HEK293T (cell line): ENCODE results near the gene GPRC6A.

Experiments used
- CTCF ChIA-PET: fragments of 350-600 bp; formaldehyde crosslinking; extraction: SDS; loops from one replicate; lab custom pipeline; 2021; ENCODE audit warnings: antibody characterized with exemption, inconsistent platforms; lab: Yijun Ruan, JAX
- POLR2A ChIA-PET: fragments of 350-600 bp; formaldehyde crosslinking; extraction: SDS; loops from one replicate; lab custom pipeline; 2020; ENCODE audit warnings: antibody characterized with exemption, inconsistent platforms; lab: Yijun Ruan, JAX
- DNase-seq: peaks from one replicate; pipeline ENCODE4 v3.0.0; 2012; ENCODE audit warnings: mixed read lengths; ENCODE audit errors: extremely low spot score
- ARNT ChIP-seq: fragments of 450-650 bp; IDR thresholded peaks from 2 replicates; pipeline ENCODE4 v1.6.1; 2017; ENCODE audit warnings: mild to moderate bottlenecking
- BHLHE40 ChIP-seq: fragments of 450-650 bp; IDR thresholded peaks from 2 replicates; pipeline ENCODE4 v1.6.1; 2016; ENCODE audit warnings: mild to moderate bottlenecking, moderate library complexity, borderline replicate concordance
- CTBP1 ChIP-seq: fragments of 450-650 bp; IDR thresholded peaks from 2 replicates; pipeline ENCODE4 v1.6.1; 2016; ENCODE audit warnings: borderline replicate concordance
- ELF4 ChIP-seq: fragments of 450-650 bp; IDR thresholded peaks from 2 replicates; pipeline ENCODE4 v1.6.1; 2017; ENCODE audit warnings: antibody characterized with exemption
- FOXA1 ChIP-seq: fragments of 450-650 bp; IDR thresholded peaks from 2 replicates; pipeline ENCODE4 v1.6.1; 2016; ENCODE audit warnings: mild to moderate bottlenecking
- FOXK2 ChIP-seq: fragments of 450-650 bp; IDR thresholded peaks from 2 replicates; pipeline ENCODE4 v1.6.1; 2016; ENCODE audit warnings: mild to moderate bottlenecking
- FOXM1 ChIP-seq: fragments of 450-650 bp; IDR thresholded peaks from 2 replicates; pipeline ENCODE4 v1.6.1; 2017; ENCODE audit warnings: mild to moderate bottlenecking, borderline replicate concordance
- HDGF ChIP-seq: fragments of 450-650 bp; IDR thresholded peaks from 2 replicates; pipeline ENCODE4 v1.6.1; 2017; ENCODE audit warnings: antibody characterized with exemption, borderline replicate concordance
- L3MBTL2 ChIP-seq: fragments of 450-650 bp; conservative IDR thresholded peaks from 2 replicates; pipeline ENCODE4 v1.6.1; 2016; ENCODE audit warnings: mild to moderate bottlenecking
- LEF1 ChIP-seq: fragments of 450-650 bp; IDR thresholded peaks from 2 replicates; pipeline ENCODE4 v1.6.1; 2017; ENCODE audit warnings: mild to moderate bottlenecking, borderline replicate concordance
- NFRKB ChIP-seq: fragments of 450-650 bp; IDR thresholded peaks from 2 replicates; pipeline ENCODE4 v1.6.1; 2016; ENCODE audit warnings: mild to moderate bottlenecking, moderate library complexity
- SP1 ChIP-seq: fragments of 450-650 bp; IDR thresholded peaks from 2 replicates; pipeline ENCODE4 v1.6.1; 2017
- SUZ12 ChIP-seq: fragments of 450-650 bp; IDR thresholded peaks from 2 replicates; pipeline ENCODE4 v1.6.1; 2016; ENCODE audit warnings: mild to moderate bottlenecking
- TARDBP ChIP-seq: fragments of 450-650 bp; IDR thresholded peaks from 2 replicates; pipeline ENCODE4 v1.6.1; 2016
- ZNF384 ChIP-seq: fragments of 450-650 bp; IDR thresholded peaks from 2 replicates; pipeline ENCODE4 v1.6.1; 2016
- TF ChIP-seq, protein P1 (sequence below): fragments of 450-650 bp; IDR thresholded peaks from 2 replicates; pipeline ENCODE4 v1.6.1; 2016

The GPRC6A gene

DNA sequence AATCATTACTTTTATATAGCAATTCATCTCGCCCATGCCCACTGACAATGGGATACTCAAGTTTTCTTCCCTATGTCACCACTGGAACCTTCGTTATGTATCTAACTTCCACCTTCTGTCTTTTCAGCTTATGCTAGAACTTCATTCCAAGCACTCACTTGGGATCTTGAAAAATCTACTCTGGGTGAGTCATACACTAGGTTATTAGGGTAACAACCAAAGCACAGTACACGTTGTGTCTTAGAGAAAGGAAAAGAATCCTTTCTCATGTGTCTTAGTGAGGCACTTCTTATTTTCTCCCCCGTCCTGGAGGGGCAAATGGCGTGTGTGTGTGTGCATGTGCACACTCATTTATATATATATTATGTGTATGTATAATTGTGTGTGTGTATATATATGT is 45.0 kb downstream of the GPRC6A start:
- TF ChIP-seq FOXM1: no peak
- no peak for TF ChIP-seq ARNT
- no peak for TF ChIP-seq SUZ12
- TF ChIP-seq ZNF384: no peak
- TF ChIP-seq ELF4: no peak
- no peak for TF ChIP-seq BHLHE40
- no peak for TF ChIP-seq SP1
- no peak for TF ChIP-seq CTBP1
- TF ChIP-seq, protein P1, sequence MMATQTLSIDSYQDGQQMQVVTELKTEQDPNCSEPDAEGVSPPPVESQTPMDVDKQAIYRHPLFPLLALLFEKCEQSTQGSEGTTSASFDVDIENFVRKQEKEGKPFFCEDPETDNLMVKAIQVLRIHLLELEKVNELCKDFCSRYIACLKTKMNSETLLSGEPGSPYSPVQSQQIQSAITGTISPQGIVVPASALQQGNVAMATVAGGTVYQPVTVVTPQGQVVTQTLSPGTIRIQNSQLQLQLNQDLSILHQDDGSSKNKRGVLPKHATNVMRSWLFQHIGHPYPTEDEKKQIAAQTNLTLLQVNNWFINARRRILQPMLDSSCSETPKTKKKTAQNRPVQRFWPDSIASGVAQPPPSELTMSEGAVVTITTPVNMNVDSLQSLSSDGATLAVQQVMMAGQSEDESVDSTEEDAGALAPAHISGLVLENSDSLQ: no peak
- no peak for TF ChIP-seq FOXK2
- no peak for TF ChIP-seq LEF1
- CTCF ChIA-PET: interaction anchor here (1.0 to 1.3 kb wide), 2 partner anchors 13 to 68 kb away, joined by 4 to 5 read pairs; no protein-coding TSS in a partner anchor
- no peak for DNase-seq
- POLR2A ChIA-PET: interaction anchor here (0.6 kb wide), 1 partner anchor 59 kb away, joined by 3 read pairs; no protein-coding TSS in a partner anchor

DNA sequence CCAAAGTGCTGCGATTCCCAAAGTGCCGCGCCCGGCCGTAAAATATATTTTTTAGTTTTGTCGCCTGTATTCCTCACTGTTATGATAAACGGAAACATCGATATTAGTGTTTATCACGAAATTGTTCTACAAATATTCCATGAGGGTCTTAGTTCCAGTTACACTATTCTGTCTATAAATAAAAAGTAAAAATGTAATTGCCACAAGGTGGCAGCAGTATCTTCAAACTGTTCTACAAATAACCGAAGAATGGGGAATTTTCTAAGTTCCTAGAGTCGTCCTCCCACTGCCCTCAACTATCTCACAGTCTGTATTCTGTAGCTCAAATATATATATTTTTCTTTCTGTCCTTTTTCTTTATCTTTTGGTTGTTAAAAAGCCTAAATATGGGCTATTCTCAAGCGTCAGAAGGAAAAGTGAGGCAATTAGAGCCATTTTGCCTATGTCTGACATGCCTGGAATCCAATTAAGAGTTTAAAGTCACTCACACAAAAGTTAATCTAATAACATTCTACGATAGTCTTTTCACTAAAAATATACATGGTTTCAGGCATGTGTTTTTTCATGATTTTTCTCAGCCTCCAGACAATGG is 49.2 kb downstream of the GPRC6A start:
- TF ChIP-seq, protein P1: no peak
- TF ChIP-seq FOXK2 (no peak), LEF1 (no peak), NFRKB (no peak), ZNF384 (no peak), SUZ12 (no peak), CTBP1 (no peak), SP1 (no peak), ELF4 (no peak), TARDBP (no peak), FOXA1 (no peak), BHLHE40 (no peak), HDGF (no peak), FOXM1 (no peak), L3MBTL2 (no peak), ARNT (no peak)
- CTCF ChIA-PET: interaction anchor here (0.5 to 0.7 kb wide), 2 partner anchors 147 to 344 kb away, joined by 3 read pairs; no protein-coding TSS in a partner anchor
- peak; percentile 46 for DNase-seq
- POLR2A ChIA-PET: no interaction called here

DNA sequence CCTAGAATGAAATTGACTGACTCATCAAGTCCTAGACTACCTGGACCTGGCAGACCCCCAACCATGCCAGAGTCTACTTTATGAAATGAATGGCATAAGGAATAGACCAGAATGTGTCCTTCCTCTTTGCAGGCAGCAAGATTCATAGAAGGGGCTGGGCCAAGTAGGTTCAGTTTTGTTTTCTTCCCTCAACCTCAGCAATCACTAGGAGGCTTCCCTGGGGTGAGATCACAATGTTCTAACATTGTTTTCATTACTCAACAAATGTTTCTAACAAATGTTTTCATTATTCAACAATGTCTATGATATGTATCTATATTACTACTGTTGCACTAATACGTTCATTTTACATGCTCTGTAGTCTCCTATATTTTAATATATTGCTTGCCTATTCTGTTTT is 55.0 kb downstream of the GPRC6A start:
- no peak for DNase-seq
- CTCF ChIA-PET: no interaction called here
- TF ChIP-seq FOXM1 (no peak), NFRKB (no peak), TARDBP (no peak), ARNT (no peak), ELF4 (no peak), FOXK2 (no peak), LEF1 (no peak), ZNF384 (no peak), FOXA1 (no peak), SUZ12 (no peak), HDGF (no peak), SP1 (no peak)
- TF ChIP-seq, protein P1: no peak
- POLR2A ChIA-PET: no interaction called here

DNA sequence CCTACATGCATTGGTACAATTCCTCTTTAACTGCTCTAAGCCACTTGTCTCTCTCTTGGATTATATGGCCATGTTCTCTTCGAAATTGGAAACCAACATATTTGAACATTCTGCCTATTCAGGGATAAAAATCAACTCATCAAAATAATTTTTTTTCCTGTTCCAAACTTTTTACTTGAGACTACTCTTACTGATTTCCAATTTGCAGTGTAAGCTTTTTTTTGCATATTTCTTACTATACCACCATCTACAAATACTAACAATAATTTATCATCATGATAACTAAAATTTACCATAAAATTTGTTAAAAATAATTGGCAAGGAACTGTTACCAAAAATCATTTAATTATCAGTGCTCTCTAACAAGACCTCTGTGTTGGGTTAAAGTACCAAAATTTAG is 56.4 kb downstream of the GPRC6A start:
- CTCF ChIA-PET: no interaction called here
- no peak for DNase-seq
- no peak for TF ChIP-seq NFRKB
- no peak for TF ChIP-seq TARDBP
- no peak for TF ChIP-seq FOXK2
- POLR2A ChIA-PET: no interaction called here

DNA sequence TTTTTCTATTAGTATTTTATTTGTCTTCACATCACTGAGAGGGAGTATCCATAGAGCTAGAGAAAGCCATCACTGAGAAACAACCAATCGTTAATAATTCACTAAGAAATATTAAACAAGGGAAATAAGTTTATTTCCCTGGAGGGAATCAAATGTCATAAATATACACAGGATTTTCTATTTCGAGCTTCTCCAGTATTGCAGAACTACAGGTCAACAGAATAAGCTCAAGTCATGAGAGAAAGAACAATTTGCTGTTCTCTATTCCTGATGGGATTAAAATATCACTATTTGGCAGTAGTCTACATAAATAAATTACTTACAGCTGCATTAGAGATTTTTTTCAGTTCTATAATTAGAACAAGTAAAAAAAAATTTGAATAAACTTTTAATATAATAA is 61.2 kb downstream of the GPRC6A start:
- ChIA-PET POLR2A (no interaction called here), CTCF (no interaction called here)
- DNase-seq: no peak
- no peak for TF ChIP-seq HDGF
- no peak for TF ChIP-seq ELF4
- no peak for TF ChIP-seq FOXK2
- TF ChIP-seq ARNT: no peak
- TF ChIP-seq, protein P1: no peak
- TF ChIP-seq SUZ12: no peak

DNA sequence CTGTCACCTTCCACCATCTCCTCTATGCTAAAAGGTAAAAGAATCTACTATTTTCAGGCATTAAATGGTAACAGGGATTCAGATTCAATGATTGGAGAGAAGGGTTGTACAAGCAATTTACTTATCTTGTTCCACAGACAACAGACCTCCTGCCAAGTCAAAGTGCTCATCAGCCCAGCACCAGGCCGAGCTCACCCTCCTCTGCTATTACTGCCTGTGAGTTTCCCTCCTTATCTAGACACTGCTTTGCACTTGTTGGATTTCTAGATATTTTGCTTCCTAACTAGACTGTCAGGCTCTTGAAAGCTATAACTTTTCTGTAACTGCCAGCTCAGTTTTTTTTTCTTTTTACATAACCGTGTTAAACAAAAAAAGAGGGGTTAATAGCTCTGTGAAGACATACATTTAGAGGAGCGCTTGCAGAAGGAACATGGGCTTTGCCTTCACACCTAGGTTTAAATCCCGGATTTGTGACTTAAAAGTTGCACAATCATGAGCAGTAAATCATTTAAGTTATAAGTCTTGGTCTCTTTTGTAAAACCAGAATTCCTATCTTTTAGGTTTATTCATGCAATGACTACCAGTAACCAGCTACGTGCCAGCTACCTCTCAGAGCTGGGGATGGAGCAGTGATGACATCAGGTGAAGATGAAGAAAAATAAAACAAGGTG is 62.2 kb downstream of the GPRC6A start:
- TF ChIP-seq, protein P1: no peak
- TF ChIP-seq FOXM1 (no peak), CTBP1 (no peak), SP1 (no peak), TARDBP (no peak), ZNF384 (no peak), NFRKB (no peak), ELF4 (no peak), ARNT (no peak), SUZ12 (no peak), HDGF (no peak), BHLHE40 (no peak), FOXA1 (no peak), FOXK2 (no peak), L3MBTL2 (no peak), LEF1 (no peak)
- POLR2A ChIA-PET: no interaction called here
- DNase-seq: no peak
- CTCF ChIA-PET: no interaction called here
